GM18868 (cell line): Measurements from ENCODE around the gene PPP1R8.
"Not testable (repeated sequence)": the region's sequence is repeated elsewhere in the genome, so short reads cannot be mapped to it uniquely, and the experiment has no call there.

Source experiments
- ATAC-seq: cut with Tn5 transposase; IDR thresholded peaks from one replicate; pipeline ENCODE4 v1.9.1; 2021; ENCODE audit warnings: mild to moderate bottlenecking, moderate library complexity; ENCODE audit not compliant: unreplicated experiment

PPP1R8 gene

GRCh38 chr1:27831568-27832410 is 1.2 kb downstream of the PPP1R8 start:
- ATAC-seq: no peak

DNA sequence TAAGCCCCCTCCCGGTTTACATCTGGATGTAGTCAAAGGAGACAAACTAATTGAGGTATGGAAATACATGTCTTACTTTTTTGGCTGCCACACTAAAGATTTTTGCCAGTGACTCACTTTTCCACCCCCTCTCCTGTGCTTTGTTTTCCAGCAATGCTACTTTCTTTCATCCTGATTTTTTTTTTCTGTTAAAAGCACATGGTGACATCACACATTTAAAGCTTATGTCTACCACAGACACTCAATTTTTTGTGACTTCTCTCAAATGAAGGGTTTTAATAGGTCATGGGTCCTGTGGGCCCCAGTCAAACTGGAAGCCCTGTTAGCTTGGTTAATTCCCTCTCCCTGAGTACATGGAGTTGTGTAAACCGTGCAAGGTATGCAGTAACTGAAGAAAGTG is 2.2 kb downstream of the PPP1R8 start:
- no peak for ATAC-seq

GRCh38 chr1:27833470-27833869 is 2.9 kb downstream of the PPP1R8 start:
- no peak for ATAC-seq

GRCh38 chr1:27835046-27835445 is 4.5 kb downstream of the PPP1R8 start:
- no peak for ATAC-seq

DNA sequence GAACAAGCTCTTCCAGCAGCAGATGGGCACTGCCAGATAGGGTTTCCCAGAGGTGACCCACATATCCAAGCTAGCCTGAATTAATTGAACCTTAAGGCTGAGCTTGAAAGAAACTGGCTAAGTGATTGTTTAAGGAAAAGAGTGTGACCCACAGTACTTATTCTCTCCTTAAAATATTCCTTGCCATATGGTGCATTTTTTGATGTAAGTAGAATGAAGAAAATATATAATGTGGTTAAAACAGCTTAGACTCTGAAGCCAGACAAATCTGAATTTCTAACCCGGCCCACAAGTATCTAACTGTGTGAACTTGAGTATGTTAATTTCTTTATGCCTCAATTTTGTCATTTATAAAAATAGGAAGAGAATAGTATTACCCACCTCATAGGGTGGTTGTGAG is 4.9 kb downstream of the PPP1R8 start:
- no peak for ATAC-seq

- ATAC-seq: no peak
Measured at GRCh38 chr1:27849951-27850350, 19.4 kb downstream of the PPP1R8 start.

DNA sequence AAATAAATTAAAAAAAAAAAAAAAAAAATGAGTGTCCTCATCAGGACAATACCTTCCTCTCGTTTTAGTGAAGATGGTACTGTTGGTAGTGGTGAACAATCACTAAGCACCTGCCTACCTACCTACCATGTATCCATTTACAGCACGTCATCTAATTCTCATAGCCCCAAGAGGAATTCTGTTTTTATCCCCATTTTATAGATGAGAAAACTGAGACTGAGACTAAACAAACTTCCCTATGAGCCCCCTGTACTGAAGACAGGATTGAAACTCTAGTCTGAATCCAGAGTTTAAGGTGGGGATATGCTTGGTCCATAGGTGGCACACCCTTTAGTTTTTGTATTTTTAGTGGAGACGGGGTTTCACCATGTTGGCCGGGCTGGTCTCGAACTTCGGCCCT is 24.5 kb downstream of the PPP1R8 start:
- ATAC-seq: no peak

DNA sequence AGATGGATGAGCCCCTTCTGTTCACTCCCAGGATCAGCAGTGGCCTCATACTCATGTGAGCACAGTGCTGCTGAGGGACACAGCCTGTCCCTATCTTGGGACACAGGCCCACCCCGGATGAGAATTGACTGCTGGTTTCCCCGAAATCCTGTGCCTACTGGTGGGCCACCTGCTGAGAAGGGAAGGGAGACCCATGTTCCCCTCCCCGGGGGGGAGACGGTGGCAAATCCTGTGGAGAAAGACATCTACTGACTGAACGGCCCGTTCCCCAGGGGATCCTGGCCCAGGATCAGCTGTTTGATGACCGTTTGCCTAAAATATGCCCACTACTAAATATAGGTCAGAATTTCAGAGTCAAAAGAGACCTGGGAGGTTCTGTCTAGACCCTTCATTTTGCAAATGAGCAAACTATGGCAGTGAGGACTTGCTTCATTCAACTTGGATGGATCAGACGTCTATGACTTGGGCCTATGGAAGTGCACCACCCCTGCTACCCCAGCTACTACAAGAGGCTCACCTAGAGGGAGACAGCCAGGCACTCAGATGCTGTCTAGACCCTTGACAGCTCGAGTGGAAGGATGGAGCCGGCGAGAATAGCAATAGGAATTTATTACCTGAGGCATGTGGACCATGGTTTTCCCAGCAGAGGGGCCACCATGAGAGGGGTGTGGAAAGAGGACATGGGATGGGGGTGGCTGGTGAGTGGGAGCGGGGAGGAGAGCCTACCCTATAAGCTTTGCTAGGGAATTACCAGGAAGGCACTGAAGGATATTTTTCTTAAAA is 26.2 kb downstream of the PPP1R8 start:
- ATAC-seq: no peak

- not testable (repeated sequence) for ATAC-seq
Measured at GRCh38 chr1:27857552-27857951, 27.0 kb downstream of the PPP1R8 start.

GRCh38 chr1:27858072-27858948 is 27.7 kb downstream of the PPP1R8 start:
- no peak for ATAC-seq

- ATAC-seq: no peak
Measured at GRCh38 chr1:27858949-27859576, 28.5 kb downstream of the PPP1R8 start.

GRCh38 chr1:27861436-27861835 is 30.9 kb downstream of the PPP1R8 start:
- ATAC-seq: no peak

GRCh38 chr1:27862004-27862403 is 31.4 kb downstream of the PPP1R8 start:
- no peak for ATAC-seq

DNA sequence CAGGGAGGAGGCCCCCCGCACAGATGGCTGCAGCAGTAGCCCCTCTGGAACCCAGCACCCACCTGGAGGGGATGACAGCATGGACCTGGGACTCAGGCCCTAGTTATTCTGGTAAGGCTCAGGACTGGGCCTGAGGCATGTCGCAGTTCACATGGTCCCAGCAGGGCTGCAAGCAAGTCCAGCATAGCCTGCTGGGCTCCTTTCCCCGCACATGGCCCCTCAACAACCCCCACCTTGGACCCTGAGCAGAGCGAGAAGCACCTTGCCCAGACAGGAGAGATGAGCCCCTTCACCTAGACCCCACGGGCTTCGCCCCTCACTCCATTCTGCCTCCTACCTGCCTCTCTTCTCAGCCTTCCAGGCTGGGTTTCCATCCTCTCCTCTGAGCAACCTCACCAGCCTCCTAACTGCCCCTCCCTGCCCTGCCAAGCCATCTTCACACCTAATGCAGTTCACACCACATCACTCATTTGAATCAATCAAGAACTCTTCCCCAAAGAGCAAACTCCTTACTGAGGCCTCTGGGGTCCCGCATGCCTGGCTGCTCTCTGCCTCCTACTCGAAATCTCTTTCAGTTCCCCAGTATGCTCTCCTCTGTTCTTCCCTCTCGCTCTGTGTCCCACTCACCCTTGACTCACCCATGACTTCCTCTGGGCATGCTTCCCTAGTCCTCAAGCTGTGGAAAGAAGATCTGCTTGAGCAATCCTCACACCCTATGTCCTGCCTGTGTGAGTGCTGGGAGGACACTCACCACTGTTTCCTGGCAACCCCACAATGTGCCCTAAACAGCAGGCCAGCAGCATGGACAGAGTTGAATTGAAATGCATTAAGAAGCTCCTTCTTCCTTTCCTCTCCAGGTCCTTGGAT is 32.3 kb downstream of the PPP1R8 start:
- no peak for ATAC-seq

DNA sequence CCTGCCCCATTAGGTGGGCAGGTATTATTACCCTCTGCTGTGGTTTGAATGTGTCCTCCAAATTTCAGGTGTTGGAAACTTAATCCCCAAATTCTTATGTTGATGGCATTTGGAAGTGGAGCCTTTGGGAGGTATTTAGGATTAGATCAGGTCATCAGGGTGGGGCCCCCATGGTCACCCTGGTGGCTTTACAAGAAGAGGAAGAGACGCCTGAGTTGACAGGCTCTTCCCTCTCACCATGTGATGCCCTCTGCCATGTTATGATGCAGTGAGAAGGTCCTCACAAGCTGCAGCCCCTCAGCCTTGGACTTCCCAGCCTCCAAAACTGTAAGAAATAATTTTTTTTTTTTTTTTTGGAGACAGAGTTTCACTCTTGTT is 32.9 kb downstream of the PPP1R8 start:
- ATAC-seq: no peak

- ATAC-seq: no peak
Measured at GRCh38 chr1:27864264-27864895, 33.8 kb downstream of the PPP1R8 start.

DNA sequence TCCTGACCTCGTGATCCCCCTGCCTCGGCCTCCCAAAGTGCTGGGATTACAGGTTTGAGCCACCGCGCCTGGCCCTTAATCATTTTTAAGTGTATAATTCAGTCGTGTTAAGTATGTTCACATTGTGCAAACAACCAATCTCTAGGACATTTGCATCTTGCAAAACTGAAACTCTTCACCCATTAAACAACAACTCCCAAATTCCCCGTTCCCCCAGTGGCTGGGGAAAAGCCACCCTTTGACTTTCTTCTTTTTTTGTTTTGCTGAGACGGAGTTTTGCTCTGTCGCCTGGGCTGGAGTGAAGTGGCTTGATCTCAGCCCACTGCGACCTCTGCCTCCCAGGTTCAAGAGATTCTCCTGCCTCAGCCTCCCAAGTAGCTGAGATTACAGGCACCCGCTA is 35.2 kb downstream of the PPP1R8 start:
- ATAC-seq: no peak

DNA sequence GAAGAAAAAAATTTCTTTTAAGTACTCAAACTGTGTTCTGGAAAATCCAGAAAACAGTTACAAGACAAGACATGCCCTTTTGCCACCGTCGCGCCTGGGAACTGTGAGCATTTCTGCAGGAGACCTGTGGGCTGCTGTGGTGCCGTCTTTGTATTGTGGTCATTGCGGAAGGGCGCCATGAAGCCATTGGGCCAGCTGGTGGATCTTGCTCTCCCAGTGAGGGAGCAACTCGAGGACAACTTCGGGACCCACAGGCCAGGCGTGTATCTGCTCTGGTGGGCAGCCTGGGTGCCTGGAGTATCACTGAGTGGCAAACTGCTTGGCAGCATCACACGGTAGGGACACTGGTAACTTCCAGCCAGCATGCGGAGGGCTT is 38.0 kb downstream of the PPP1R8 start:
- ATAC-seq: no peak

- peak; percentile 40 for ATAC-seq
Measured at GRCh38 chr1:27868932-27869718, 38.5 kb downstream of the PPP1R8 start.
